Neutrophil (primary cell): ENCODE measurements around the gene HTR2A.

ENCODE experiments used
- H3K27ac ChIP-seq: fragments of 200-600 bp; sonication (generic); 2 replicates; pipeline ENCODE4 v1.5.1; 2016; ENCODE audit warnings: mild to moderate bottlenecking, moderate library complexity
- H3K27me3 ChIP-seq: fragments of 200-600 bp; sonication (generic); 2 replicates; pipeline ENCODE4 v1.6.0; 2016; ENCODE audit warnings: mild to moderate bottlenecking
- H3K36me3 ChIP-seq: fragments of 200-600 bp; sonication (generic); 2 replicates; pipeline ENCODE4 v1.5.1; 2017
- H3K4me1 ChIP-seq, 2 experiments: fragments of 200-600 bp in 1 of 2; sonication (generic) in 1 of 2; 1 replicate in 1 of 2; 2 replicates in 1 of 2; pipeline versions ENCODE4 v1.5.1 to v1.6.1; 2013 to 2016; ENCODE audit warnings: low read depth in 1 of 2, low read length in 1 of 2, mild to moderate bottlenecking in 1 of 2, moderate library complexity in 1 of 2; ENCODE audit not compliant: control insufficient read depth in 1 of 2, insufficient read depth in 1 of 2
- H3K4me3 ChIP-seq, 2 experiments: fragments of 200-600 bp in 1 of 2; sonication (generic) in 1 of 2; 1 replicate in 1 of 2; 2 replicates in 1 of 2; pipeline ENCODE4 v1.5.1; 2013 to 2016; ENCODE audit warnings: low read depth in 1 of 2, low read length in 1 of 2, mild to moderate bottlenecking in 1 of 2, moderate library complexity in 1 of 2
- H3K9me3 ChIP-seq: fragments of 200-600 bp; sonication (generic); 2 replicates; pipeline ENCODE4 v1.5.1; 2016
- CTCF ChIP-seq: fragments of 200-600 bp; sonication (generic); IDR thresholded peaks from 2 replicates; pipeline ENCODE4 v1.5.1; 2016; ENCODE audit warnings: antibody characterized with exemption

The HTR2A gene

GRCh38 chr13:46834657-46835056, 62.2 kb downstream of the HTR2A start:
- H3K4me3 ChIP-seq: no peak overlapping the region
- no peaks in the 10 kb centered on the region for H3K36me3 ChIP-seq
- H3K27ac ChIP-seq: no peak overlapping the region
- H3K4me1 ChIP-seq: no peaks in the 10 kb centered on the region
- no peak for TF ChIP-seq CTCF
- H3K27me3 ChIP-seq: no peaks in the 10 kb centered on the region
- no peaks in the 10 kb centered on the region for H3K9me3 ChIP-seq

- no peak for TF ChIP-seq CTCF
- Histone ChIP-seq H3K4me1 (no peaks in the 10 kb centered on the region), H3K4me3 (no peak overlapping the region), H3K27me3 (no peaks in the 10 kb centered on the region), H3K9me3 (no peaks in the 10 kb centered on the region), H3K36me3 (no peaks in the 10 kb centered on the region), H3K27ac (no peak overlapping the region)
These were observed 65.2 kb downstream of the HTR2A start for GRCh38 chr13:46831588-46832194.

- Histone ChIP-seq H3K4me1 (no peaks in the 10 kb centered on the region), H3K36me3 (no peaks in the 10 kb centered on the region), H3K27ac (no peak overlapping the region), H3K4me3 (no peak overlapping the region), H3K27me3 (no peaks in the 10 kb centered on the region), H3K9me3 (no peaks in the 10 kb centered on the region)
- TF ChIP-seq CTCF: no peak
These were observed 66.3 kb downstream of the HTR2A start for GRCh38 chr13:46830405-46831005.

GRCh38 chr13:46822551-46822950, 74.3 kb downstream of the HTR2A start:
- H3K36me3 ChIP-seq: no peaks in the 10 kb centered on the region
- no peaks in the 10 kb centered on the region for H3K9me3 ChIP-seq
- no peaks in the 10 kb centered on the region for H3K4me1 ChIP-seq
- no peaks in the 10 kb centered on the region for H3K27me3 ChIP-seq
- H3K27ac ChIP-seq: no peak overlapping the region
- TF ChIP-seq CTCF: no peak
- no peak overlapping the region for H3K4me3 ChIP-seq

- Histone ChIP-seq H3K4me3 (no peak overlapping the region), H3K36me3 (no peaks in the 10 kb centered on the region), H3K9me3 (no peaks in the 10 kb centered on the region), H3K4me1 (no peaks in the 10 kb centered on the region), H3K27me3 (no peaks in the 10 kb centered on the region), H3K27ac (no peak overlapping the region)
- no peak for TF ChIP-seq CTCF
These were observed 78.9 kb downstream of the HTR2A start for GRCh38 chr13:46817838-46818476.
